Measurements from ENCODE around the gene ZBTB40.

The ZBTB40 gene

DNA sequence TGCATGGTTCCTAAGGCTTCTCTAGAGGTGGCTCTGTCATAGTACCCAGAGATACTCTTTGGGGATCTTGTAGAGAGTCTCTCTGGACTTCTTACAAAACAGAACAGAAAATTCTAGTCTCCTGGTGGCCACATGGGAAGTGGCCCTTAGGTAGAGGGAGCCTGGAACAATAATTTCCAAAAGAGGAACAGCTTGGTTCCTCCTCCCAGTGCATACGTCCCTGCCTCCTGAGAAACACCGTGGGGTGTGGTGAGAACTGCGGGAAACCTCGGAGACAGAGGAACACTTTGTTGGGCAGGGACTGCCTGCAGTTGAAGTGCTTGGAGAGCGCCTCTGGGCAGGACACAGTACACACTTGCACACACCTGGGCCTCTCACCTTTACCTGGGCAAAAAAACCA is 72.8 kb downstream of the ZBTB40 start:
- peaks cover 47% of the 10 kb centered on the region; the same call in 1 of the 2 replicates for H3K36me3 ChIP-seq (ENCODE audit: insufficient read depth, low read length)

DNA sequence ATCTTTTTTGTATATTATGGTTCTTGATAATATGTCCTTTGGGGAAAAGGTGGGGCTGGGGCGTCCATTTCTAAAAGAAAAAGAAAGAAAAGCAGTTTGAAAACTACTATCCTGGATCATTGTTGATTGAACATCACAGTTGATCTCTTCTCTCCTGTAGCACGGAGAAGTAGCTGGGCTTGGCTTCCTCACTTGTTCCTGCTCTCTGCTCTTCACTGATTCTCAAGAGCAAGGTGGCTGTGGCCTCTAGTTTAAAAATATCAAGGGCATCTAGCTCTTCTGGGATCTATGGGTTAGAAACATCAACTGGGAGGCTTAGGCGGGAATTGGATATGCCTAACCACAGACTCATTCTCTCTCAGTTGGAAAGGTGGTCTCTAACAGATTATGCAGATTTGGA is 73.6 kb downstream of the ZBTB40 start:
- Histone ChIP-seq H3K36me3 (ENCODE audit: insufficient read depth, low read length) (peaks cover 40% of the 10 kb centered on the region; the same call in 1 of the 2 replicates), H3K9me2 (ENCODE audit: low read depth, low read length) (no peaks in the 10 kb centered on the region), H4K20me1 (ENCODE audit: insufficient read depth, low read length) (no peaks in the 10 kb centered on the region), H3K27ac (ENCODE audit: low read depth, low read length, poor library complexity, severe bottlenecking) (no peak overlapping the region), H3K4me1 (ENCODE audit: insufficient read depth, low read length, severe bottlenecking) (no peaks in the 10 kb centered on the region), H3K9me3 (ENCODE audit: low read length) (no peaks in the 10 kb centered on the region), H3K79me2 (ENCODE audit: insufficient read depth, low read length) (no peaks in the 10 kb centered on the region), H2AFZ (ENCODE audit: low read length) (no peak overlapping the region), H3K4me3 (ENCODE audit: low read depth, low read length, poor library complexity, severe bottlenecking) (no peak overlapping the region), H3K9ac (ENCODE audit: low read length) (no peak overlapping the region), H3F3A (ENCODE audit: insufficient read depth, low read length) (no peaks in the 10 kb centered on the region), H3K27me3 (ENCODE audit: insufficient read depth, low read length) (no peaks in the 10 kb centered on the region), H3K4me2 (ENCODE audit: low read length) (no peak overlapping the region)
- TF ChIP-seq, protein P1, sequence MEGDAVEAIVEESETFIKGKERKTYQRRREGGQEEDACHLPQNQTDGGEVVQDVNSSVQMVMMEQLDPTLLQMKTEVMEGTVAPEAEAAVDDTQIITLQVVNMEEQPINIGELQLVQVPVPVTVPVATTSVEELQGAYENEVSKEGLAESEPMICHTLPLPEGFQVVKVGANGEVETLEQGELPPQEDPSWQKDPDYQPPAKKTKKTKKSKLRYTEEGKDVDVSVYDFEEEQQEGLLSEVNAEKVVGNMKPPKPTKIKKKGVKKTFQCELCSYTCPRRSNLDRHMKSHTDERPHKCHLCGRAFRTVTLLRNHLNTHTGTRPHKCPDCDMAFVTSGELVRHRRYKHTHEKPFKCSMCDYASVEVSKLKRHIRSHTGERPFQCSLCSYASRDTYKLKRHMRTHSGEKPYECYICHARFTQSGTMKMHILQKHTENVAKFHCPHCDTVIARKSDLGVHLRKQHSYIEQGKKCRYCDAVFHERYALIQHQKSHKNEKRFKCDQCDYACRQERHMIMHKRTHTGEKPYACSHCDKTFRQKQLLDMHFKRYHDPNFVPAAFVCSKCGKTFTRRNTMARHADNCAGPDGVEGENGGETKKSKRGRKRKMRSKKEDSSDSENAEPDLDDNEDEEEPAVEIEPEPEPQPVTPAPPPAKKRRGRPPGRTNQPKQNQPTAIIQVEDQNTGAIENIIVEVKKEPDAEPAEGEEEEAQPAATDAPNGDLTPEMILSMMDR (IDR thresholded peaks at IDR 0.05; ENCODE audit: low read length): no peak
- no peak for TF ChIP-seq EZH2 (IDR thresholded peaks at IDR 0.05; ENCODE audit: borderline replicate concordance, low read length)

More for the DNA sequence above, 72.8 kb downstream of the ZBTB40 start:
- H3K4me2 ChIP-seq (ENCODE audit: low read length): no peak overlapping the region
- H3K4me3 ChIP-seq (ENCODE audit: low read depth, low read length, poor library complexity, severe bottlenecking): no peak overlapping the region
- H3K9ac ChIP-seq (ENCODE audit: low read length): no peak overlapping the region
- no peak overlapping the region for H3K27ac ChIP-seq (ENCODE audit: low read depth, low read length, poor library complexity, severe bottlenecking)
- H3K79me2 ChIP-seq (ENCODE audit: insufficient read depth, low read length): no peaks in the 10 kb centered on the region
- H3F3A ChIP-seq (ENCODE audit: insufficient read depth, low read length): no peaks in the 10 kb centered on the region
- no peaks in the 10 kb centered on the region for H3K4me1 ChIP-seq (ENCODE audit: insufficient read depth, low read length, severe bottlenecking)
- H2AFZ ChIP-seq (ENCODE audit: low read length): no peak overlapping the region
- TF ChIP-seq, protein P1 (IDR thresholded peaks at IDR 0.05; ENCODE audit: low read length): no peak
- TF ChIP-seq EZH2 (IDR thresholded peaks at IDR 0.05; ENCODE audit: borderline replicate concordance, low read length): no peak
- no peaks in the 10 kb centered on the region for H3K9me3 ChIP-seq (ENCODE audit: low read length)
- H4K20me1 ChIP-seq (ENCODE audit: insufficient read depth, low read length): no peaks in the 10 kb centered on the region
- H3K27me3 ChIP-seq (ENCODE audit: insufficient read depth, low read length): no peaks in the 10 kb centered on the region
- H3K9me2 ChIP-seq (ENCODE audit: low read depth, low read length): no peaks in the 10 kb centered on the region

DNA sequence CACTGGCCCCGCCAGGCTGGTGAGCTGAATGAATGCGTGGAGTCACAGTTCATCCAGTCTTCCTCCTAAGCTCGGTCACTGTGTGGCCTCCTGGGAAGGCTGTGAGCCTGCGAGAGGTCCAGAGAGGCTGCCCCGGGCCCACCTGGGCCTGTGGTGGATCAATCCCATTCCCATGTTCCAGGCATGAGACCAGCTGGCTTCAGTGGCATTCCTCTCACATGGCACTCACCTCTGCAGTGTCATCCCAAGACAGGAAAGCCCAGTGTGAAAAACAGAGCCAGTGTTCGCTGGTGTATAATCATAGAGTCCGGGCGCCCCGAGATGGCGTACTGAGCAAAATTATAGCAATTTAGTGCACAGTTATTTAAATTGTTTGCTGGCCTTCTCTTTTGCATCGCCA is 74.0 kb downstream of the ZBTB40 start:
- H3K9me2 ChIP-seq (ENCODE audit: low read depth, low read length): no peaks in the 10 kb centered on the region
- H4K20me1 ChIP-seq (ENCODE audit: insufficient read depth, low read length): no peaks in the 10 kb centered on the region
- no peaks in the 10 kb centered on the region for H3K9me3 ChIP-seq (ENCODE audit: low read length)
- H2AFZ ChIP-seq (ENCODE audit: low read length): no peak overlapping the region
- H3K27ac ChIP-seq (ENCODE audit: low read depth, low read length, poor library complexity, severe bottlenecking): no peak overlapping the region
- H3F3A ChIP-seq (ENCODE audit: insufficient read depth, low read length): no peaks in the 10 kb centered on the region
- TF ChIP-seq, protein P1 (IDR thresholded peaks at IDR 0.05; ENCODE audit: low read length): no peak
- no peak for TF ChIP-seq EZH2 (IDR thresholded peaks at IDR 0.05; ENCODE audit: borderline replicate concordance, low read length)
- H3K27me3 ChIP-seq (ENCODE audit: insufficient read depth, low read length): no peaks in the 10 kb centered on the region
- no peak overlapping the region for H3K4me2 ChIP-seq (ENCODE audit: low read length)
- H3K36me3 ChIP-seq (ENCODE audit: insufficient read depth, low read length): peaks cover 36% of the 10 kb centered on the region; the same call in 1 of the 2 replicates
- H3K4me3 ChIP-seq (ENCODE audit: low read depth, low read length, poor library complexity, severe bottlenecking): no peak overlapping the region
- no peak overlapping the region for H3K9ac ChIP-seq (ENCODE audit: low read length)
- H3K79me2 ChIP-seq (ENCODE audit: insufficient read depth, low read length): no peaks in the 10 kb centered on the region
- H3K4me1 ChIP-seq (ENCODE audit: insufficient read depth, low read length, severe bottlenecking): no peaks in the 10 kb centered on the region

Data from OCI-LY1 (cell line).